HL-60/S4 treated with retinoic acid at 250 ng/mL for 4 days and 3 days (cell line): ENCODE data around the gene MAPT.

Source experiments
- in situ Hi-C: fragments of 300-500 bp; cut with MboI; formaldehyde crosslinking; loops from 2 replicates; pipeline ENCODE4 v1.7.0; 2022; ENCODE audit warnings: low sequenced_read_pairs

MAPT gene

DNA sequence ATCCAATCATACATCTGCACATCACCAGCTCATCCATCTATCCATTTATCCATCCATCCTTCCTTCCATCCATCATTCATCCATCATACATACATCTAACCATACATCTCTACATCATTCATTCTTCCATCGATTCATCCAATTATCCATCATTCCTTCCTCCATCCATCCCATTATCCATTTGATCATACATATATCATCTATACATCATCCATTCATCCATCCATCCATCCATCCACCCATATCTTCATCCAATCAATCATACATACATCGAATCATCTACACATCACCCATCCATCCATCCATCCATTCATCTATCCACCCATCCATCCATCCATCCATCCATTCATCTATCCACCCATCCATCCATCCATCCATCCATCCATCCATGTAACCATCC, 75.4 kb downstream of the MAPT start:
- in situ Hi-C loops: no loop called here

DNA sequence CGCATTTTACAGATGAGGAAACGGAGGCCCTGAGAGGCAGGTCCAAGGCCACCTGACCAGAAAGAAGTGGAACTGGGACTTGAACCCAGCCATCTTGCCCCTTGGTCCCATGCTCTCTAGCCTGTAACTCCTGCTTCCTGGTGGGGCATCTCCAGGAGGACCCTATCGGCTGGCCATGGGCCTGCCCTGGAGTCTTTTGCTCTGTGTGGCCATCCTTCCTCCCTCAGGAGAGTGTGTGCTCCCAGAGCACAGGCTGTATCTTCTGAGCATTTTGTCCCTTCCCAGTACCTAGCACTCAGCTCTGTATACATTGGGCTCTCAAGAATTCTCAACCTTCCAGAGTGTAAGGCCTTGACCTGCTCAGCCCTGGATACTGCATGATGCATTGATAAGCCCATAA, 76.3 kb downstream of the MAPT start:
- in situ Hi-C loops: no loop called here

DNA sequence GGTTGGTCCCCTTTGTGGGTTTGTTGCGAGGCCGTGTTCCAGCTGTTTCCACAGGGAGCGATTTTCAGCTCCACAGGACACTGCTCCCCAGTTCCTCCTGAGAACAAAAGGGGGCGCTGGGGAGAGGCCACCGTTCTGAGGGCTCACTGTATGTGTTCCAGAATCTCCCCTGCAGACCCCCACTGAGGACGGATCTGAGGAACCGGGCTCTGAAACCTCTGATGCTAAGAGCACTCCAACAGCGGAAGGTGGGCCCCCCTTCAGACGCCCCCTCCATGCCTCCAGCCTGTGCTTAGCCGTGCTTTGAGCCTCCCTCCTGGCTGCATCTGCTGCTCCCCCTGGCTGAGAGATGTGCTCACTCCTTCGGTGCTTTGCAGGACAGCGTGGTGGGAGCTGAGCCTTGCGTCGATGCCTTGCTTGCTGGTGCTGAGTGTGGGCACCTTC, 77.4 kb downstream of the MAPT start:
- in situ Hi-C loops: no loop called here

DNA sequence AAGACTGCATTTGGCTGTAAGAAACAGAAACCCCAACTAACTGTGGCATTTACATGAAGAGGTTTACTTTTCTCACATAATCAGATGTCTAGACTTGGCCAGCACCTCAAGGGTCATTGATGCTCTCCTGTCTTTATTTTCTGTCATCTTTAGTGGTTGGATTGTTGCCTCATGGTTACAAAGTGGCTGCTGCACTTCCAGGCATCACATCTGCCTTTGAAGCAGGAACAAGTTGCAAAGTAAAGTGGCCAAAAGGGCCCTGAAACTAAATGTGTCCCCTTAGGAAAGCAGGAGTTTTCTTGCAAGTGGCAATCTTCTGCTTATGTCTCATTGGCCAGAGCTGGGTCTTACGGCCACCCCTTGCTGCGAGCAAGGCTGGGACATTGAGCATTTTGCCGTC, 78.2 kb downstream of the MAPT start:
- in situ Hi-C loops: no loop called here

DNA sequence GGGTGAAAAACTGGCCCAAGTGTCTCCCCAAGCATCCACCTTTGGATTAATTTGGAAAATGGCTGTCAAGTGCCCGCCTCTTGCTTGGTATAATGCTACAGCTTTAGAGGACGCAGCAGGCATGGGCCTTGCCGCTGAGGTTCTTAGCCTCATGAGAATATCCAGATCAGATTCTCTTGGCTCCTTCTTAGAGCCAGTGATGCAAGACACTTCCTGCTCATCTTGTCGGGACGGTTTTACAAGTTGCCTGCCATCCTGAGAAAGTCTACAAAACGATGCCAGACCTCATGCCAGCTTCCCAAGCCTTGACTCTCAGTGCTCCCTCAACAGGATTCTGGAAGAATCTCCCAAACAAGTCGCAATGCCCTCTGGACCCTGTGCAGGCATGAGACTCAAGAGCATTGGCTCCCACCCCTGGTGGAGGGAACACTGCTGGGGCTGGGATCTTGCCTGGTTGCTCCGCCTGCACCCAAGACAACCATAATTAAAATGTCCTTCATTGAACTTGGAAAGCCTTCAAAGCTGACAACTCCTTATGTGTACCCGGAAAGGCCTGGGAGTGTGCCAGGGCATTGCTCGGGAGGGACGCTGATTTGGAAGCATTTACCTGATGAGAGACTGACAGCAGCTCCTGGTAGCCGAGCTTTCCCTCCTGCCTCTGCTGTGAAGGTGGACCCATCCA, 78.9 kb downstream of the MAPT start:
- in situ Hi-C loops: no loop called here

DNA sequence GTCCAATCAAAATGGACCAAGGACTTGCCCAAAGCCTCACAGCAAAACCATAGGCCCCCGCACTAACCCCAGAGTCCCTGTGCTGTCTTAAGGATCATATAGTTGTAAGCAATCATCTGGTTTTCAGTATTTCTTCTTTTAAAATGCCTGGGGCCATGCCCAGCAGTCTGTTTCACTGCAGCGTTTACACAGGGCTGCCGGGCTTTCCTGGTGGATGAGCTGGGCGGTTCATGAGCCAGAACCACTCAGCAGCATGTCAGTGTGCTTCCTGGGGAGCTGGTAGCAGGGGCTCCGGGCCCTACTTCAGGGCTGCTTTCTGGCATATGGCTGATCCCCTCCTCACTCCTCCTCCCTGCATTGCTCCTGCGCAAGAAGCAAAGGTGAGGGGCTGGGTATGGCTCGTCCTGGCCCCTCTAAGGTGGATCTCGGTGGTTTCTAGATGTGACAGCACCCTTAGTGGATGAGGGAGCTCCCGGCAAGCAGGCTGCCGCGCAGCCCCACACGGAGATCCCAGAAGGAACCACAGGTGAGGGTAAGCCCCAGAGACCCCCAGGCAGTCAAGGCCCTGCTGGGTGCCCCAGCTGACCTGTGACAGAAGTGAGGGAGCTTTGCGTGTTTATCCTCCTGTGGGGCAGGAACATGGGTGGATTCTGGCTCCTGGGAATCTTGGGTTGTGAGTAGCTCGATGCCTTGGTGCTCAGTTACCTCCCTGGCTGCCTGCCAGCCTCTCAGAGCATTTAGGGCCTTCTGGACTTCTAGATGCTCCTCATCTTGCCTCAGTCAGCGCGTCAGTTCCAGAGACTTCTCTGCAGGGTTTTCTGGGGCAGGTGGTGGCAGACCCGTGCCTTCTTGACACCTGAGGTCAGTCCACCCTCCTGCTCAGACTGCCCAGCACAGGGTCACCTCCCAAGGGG, 79.8 kb downstream of the MAPT start:
- in situ Hi-C loops: no loop called here

DNA sequence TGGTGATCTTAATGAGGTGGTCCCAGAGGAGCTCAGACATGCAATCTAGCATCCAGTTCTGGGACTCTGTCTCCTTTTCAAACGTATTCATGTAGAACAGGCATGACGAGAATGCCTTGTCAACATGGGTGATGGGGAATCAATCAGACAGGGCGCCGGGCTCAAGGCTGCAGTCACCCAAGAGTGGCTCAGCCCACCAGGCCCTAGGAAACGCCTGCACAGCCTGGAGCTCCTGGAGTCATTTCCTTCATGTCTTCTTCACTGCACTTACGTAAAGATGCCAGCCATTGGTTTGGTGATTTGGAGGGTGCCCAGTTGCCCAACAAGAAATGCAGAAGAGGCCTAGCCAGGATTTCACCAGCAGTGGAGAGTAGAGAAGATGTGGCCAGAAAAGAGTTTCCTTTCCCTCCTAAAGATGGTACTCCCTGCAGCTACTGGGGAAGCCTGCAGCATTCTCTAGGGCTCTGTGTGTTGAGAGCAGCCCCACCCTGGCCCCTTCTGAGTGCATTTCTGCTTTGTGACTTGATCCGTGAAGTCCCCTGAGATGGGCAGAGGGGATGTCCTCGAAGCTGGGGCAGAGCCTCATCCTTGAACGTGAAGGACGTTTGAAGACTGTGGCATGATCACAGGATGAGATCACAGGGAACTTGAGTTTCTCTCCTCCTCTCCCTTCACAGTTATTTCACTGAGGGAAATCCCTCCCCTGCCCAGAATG, 80.7 kb downstream of the MAPT start:
- in situ Hi-C loops: no loop called here

DNA sequence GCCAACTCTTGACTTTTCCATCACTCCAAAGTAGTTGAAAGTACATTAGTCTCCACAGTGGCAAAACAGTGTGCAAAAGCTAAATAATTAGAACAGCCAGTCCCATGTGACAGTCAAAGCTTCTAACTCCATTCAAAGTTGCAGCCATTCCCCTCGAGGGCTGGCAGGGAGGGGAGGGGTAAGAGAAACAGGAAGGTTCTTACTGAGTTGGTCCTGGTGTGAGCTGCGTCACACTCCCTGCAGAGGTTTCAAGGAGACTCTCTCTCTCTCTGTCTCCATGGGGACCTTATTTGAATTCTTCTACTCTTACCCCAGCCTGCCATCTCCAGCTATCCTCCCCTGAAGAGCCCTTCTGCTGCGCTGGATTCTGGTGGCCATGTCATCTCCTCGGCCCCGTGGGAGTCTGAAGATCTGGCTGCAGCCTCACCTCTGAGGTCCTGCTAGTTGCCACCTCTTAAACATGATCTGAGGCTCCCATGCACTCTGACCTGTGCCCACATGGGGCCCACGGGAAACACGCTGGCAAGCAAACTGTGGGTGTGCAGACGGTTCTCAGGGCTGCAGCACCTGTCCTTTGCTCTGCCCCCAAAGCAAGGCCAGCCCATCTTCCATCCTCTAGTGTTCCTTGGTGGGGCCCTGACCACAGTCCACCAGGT, 81.4 kb downstream of the MAPT start:
- in situ Hi-C loops: no loop called here

DNA sequence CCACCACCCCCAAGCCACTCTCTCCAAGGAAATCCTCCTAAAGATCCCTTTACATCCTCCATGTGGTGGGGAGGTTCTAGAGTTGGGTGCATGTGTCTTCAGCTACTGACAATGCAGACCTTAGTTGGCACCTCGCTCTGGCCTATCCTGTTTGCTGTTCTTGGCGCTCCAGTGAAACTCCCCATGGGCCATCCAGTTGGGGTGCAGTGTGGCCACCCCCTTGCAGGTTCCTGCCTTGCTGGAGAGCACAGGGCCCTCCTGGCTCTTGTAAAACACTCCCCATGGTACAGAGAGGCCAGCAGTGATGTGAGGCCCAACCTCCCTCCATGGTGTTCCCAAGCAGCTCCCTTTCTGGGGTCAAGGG, 82.0 kb downstream of the MAPT start:
- in situ Hi-C loops: no loop called here

DNA sequence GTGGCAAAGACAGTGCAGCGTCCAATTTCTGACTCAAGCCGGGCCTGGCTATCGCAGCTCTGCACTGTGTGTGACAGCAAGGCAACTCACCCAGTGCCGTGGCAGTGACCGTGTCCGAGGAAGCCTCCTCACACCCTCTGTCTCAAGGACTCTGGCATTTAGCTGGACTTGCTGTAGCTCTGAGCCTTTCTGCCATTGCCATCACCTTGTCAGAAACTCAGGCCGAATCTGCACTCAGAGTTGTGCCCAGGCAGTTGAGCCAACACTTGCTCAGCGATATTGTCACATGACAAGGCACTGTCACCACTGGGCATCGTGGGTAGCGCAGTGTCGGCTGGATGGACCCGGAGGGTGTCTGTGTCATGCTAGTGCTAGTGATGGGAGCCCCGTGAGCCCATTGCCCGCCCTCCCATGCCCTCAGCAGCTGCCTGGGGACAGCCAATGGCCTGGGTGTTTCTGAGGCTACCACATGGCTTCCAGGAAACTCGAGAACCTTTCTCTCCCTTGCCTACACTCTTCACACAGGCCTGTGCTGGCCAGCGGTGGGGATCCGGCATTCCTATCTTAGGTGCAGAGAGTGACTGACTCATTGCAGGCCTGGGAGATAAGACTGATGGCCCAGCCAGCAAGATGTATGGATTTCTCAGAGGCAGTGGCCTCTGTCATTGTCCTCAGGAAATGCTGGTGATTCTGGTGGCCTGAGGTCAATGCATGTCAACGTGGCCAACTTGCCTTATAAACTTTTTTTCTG, 82.6 kb downstream of the MAPT start:
- in situ Hi-C loops: no loop called here

DNA sequence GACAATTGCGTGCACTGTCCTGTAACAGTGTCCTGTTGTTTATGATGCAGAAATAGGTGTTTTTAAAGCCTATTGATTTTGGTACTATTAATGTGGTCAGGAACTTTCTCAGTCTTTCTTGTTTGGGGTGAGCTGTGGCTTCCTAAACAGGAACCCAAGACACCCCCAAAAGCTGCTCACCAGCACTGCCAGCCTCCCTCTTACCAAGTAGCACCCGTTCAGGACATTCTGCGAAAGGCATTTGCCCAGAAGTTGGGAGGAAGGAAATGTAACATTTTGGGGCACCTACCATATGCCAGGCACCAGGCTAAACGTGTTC, 83.1 kb downstream of the MAPT start:
- in situ Hi-C loops: no loop called here

DNA sequence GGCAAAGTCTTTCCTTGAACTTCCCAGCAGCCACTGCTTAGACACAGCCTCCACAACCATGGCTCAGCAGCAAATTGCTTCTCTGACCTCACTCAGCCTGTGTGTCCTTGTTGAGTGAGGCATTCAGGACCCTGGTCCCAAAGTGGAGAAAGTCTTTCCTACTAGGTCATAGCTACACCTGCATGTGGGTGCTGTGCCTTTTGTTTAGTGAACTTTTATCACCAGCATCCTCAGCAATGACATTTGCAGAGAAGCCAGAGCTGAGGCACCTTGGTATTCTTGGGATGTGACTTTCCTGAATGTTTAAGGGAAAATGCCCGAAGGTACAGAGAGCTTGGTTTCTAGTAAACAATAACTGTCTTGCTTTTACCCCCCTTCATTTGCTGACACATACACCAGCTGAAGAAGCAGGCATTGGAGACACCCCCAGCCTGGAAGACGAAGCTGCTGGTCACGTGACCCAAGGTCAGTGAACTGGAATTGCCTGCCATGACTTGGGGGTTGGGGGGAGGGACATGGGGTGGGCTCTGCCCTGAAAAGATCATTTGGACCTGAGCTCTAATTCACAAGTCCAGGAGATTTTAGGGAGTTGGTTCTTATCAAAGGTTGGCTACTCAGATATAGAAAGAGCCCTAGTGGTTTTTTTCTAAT, 83.7 kb downstream of the MAPT start:
- in situ Hi-C loops: no loop called here

DNA sequence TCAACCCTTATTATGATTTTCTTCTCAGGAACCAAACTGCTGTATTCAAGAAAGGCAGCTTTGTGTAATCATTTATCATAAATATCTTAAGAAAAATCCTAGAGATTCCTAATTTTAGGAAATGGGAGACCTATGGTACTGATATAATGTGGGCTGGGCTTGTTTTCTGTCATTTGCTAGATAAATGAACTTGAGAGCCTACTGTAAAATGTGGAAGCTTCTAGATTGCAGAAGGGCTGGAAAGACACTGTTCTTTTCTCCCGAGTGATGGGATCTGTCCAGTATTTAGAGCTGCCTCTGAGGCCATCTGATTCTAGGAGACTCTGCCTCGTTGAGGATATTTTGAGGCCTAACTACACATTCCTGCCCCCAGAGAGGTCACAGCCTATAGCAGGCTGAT, 84.8 kb downstream of the MAPT start:
- in situ Hi-C loops: no loop called here

DNA sequence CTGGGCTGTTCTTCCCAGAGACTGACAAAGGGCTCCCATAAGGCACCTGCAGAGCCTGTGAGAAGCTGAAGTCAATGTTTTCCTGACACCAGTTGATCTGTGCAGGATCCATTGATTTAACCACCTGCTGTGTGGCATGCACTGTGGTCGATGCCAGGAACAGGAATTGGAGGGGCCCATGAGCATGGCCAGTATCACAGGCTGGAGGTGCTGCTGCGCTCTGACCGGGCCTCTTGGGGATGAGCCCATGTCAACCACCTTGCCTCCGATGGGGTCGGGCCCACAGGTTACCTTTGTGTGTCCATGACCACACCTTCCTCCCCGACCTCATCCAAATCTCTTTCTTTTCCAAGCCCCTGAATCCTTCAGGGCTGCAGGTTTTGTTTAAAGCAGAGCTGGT, 86.5 kb downstream of the MAPT start:
- in situ Hi-C loops: no loop called here

DNA sequence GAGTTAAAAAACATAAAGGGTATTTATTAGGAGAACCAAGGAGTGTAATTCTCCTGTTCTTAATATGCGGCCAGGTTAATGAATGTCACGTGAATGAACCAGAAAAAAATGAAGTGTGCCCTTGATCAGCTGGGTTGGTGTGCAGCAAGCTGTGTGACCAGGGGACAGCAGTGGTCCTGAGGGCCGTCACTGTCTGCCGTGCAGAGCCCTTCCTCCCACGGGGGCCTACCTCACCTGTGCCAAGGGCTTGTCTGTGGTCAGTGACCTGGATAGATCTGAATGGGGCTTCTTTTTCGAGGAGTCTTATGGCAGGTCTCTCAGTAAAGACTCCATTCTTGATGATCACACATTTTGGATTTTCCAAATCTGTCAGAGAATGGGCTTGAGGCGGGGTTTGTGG, 87.0 kb downstream of the MAPT start:
- in situ Hi-C loops: no loop called here

DNA sequence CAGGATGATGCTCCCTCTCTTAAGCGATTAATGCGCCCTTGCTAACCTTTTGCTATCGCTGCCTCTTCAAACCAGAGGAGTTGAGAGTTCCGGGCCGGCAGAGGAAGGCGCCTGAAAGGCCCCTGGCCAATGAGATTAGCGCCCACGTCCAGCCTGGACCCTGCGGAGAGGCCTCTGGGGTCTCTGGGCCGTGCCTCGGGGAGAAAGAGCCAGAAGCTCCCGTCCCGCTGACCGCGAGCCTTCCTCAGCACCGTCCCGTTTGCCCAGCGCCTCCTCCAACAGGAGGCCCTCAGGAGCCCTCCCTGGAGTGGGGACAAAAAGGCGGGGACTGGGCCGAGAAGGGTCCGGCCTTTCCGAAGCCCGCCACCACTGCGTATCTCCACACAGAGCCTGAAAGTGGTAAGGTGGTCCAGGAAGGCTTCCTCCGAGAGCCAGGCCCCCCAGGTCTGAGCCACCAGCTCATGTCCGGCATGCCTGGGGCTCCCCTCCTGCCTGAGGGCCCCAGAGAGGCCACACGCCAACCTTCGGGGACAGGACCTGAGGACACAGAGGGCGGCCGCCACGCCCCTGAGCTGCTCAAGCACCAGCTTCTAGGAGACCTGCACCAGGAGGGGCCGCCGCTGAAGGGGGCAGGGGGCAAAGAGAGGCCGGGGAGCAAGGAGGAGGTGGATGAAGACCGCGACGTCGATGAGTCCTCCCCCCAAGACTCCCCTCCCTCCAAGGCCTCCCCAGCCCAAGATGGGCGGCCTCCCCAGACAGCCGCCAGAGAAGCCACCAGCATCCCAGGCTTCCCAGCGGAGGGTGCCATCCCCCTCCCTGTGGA, 88.6 kb downstream of the MAPT start:
- in situ Hi-C loops: no loop called here

DNA sequence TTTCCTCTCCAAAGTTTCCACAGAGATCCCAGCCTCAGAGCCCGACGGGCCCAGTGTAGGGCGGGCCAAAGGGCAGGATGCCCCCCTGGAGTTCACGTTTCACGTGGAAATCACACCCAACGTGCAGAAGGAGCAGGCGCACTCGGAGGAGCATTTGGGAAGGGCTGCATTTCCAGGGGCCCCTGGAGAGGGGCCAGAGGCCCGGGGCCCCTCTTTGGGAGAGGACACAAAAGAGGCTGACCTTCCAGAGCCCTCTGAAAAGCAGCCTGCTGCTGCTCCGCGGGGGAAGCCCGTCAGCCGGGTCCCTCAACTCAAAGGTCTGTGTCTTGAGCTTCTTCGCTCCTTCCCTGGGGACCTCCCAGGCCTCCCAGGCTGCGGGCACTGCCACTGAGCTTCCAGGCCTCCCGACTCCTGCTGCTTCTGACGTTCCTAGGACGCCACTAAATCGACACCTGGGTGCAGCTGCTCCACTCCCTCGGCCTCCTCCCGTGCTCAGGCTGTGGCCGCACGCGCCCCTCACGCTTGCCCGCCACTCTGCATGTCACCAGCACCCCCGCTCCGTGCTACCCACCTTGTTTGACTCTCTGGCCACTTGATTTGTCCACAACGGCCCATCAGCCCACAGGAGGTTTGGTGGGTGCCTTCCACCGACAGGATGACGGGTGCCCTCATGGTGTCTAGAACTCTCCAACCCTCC, 89.4 kb downstream of the MAPT start:
- in situ Hi-C loops: no loop called here

DNA sequence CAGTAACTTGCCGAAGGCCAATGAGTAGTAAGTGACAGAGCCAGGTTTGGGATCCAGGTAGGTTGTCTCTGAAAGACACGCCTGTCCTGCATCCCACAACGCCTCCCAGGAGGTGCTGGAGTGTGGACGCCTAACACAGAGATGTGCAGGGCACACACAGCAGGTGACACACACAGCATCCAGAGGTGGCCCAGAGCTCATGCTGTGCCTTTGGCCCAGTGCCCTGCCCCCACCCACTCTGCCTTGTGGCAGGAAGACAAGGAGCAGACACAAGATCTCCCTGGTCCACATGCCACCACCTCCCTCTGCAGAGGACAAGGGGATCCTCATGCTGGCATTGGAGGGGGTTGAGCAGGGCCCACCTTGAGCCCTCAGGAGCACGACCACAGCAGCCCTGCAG, 90.0 kb downstream of the MAPT start:
- in situ Hi-C loops: no loop called here

DNA sequence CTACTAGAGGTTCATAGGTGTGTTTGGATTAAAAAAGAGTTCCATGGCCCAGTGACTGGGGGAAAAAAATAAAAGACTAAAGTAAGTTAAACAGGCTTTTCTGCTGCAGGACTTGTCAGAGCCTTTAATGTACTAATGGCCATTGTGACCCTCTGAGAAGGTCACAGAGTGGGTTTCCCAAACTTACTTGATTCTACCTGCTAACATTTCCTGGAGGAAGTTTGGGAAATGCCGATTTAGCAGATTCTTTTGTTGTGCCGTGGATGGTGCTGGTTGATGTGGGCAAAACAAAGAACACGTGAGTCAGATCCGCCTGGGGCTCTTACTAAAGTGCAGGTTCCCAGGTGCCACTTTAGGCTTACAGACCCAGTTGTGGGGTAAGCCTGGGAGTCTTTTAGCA, 91.1 kb downstream of the MAPT start:
- in situ Hi-C loops: no loop called here
